DOHH2 (cell line): ENCODE results near the gene HOXB1.

Experiments used
- CTCF ChIP-seq: fragments of 200-600 bp; sonication (generic); IDR thresholded peaks from one replicate; pipeline ENCODE4 v1.5.1; 2014; ENCODE audit warnings: antibody characterized with exemption, mild to moderate bottlenecking, low read depth, low read length; ENCODE audit not compliant: poor library complexity, severe bottlenecking
- EZH2phosphoT487 ChIP-seq: fragments of 200-600 bp; sonication (generic); IDR thresholded peaks from 2 replicates; pipeline ENCODE4 v1.6.1; 2017; ENCODE audit warnings: borderline replicate concordance, mild to moderate bottlenecking, antibody characterized with exemption, low read length, moderate library complexity, mixed read lengths

- TF ChIP-seq CTCF = no peak
- TF ChIP-seq EZH2phosphoT487 = no peak
Observed at GRCh38 chr17:48513097-48513496, 17.7 kb downstream of the HOXB1 start.
